GM12892 (cell line): ENCODE results near the gene ARRDC2.

ENCODE experiments used
- POLR2A ChIP-seq: IDR thresholded peaks from 2 replicates; pipeline ENCODE4 v1.6.1; 2011; ENCODE audit warnings: low read depth, low read length, control low read depth
- POLR2AphosphoS5 ChIP-seq: IDR thresholded peaks from 2 replicates; pipeline ENCODE4 v1.6.1; 2011; ENCODE audit warnings: low read depth, low read length, control low read depth
- TAF1 ChIP-seq: IDR thresholded peaks from 2 replicates; pipeline ENCODE4 v1.6.1; 2011; ENCODE audit warnings: low read depth, mild to moderate bottlenecking, control low read depth, low read length, borderline replicate concordance

DNA sequence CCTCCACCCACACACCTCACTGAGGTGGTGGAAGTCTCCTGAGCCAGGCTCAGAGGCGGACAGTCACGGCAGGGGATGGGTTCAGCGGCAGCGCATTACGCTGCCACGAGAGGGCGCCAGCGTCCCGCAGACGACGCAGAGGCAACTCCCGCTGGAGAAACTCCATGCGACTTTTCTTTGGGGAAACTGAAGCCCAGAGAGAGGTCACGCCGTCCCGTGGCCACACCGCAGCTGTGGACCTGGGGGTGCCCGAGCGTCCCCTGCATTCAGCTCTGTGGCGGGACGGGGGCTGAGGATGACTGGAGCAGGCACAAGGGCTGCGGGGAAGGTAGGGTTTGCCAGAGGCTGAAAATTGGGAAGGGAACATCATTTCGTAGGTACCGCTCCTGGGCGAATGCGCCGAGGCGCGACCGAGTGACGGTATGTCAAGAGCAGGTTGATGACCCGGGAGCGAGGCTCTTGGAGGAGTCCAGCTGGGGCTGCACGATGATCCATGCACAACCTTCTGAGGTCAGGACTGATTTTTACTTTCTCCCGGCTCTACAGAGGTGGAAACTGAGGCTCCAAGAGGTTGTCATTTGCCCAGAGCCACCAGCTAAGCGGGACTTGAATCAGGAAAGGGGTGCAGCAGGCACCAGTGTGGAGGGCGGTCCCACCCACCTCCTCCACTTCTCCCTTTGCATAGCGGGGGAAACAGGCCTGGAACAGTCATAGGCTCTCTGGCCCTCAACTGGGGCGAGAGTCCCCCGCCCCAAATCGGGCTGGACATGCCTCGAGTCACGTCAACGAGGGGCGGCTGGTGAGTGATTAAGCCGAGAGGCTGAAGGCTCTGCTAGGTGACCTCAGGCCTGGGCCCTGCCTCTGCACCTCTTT, 690 bp upstream of the ARRDC2 start:
- TF ChIP-seq POLR2A: no peak
- no peak for TF ChIP-seq POLR2AphosphoS5
- TF ChIP-seq TAF1: no peak
